A549 (cell line): ENCODE results near the gene C1orf21. TPM values are rescaled to one million over a fixed set of nuclear protein-coding genes. Genes with fewer than 3 reads are reported as not detected.

Experiments used
- ATAC-seq, 2 experiments: fragments of 200-7000 bp in 1 of 2; fragments of >200 bp in 1 of 2; cut with Nextera tagmentation in 1 of 2; cut with Tn5 transposase in 1 of 2; 3 replicates each; pipeline versions ENCODE4 v1.8.0 to v1.9.1; 2018 to 2020; ENCODE audit warnings: mild to moderate bottlenecking in 1 of 2, moderate library complexity in 1 of 2
- CTCF ChIA-PET: fragments of 300-600 bp; sonication (Branson Sonifier 250); formaldehyde crosslinking; extraction: SDS; loops from one replicate; lab custom pipeline; 2021; ENCODE audit warnings: antibody characterized with exemption, inconsistent platforms; lab: Yijun Ruan, JAX
- POLR2A ChIA-PET: fragments of 350-600 bp; formaldehyde crosslinking; extraction: SDS; loops from one replicate; lab custom pipeline; 2021; ENCODE audit warnings: antibody characterized with exemption, inconsistent platforms; lab: Yijun Ruan, JAX
- DNase-seq, 2 experiments: peaks; one replicate each; pipeline versions ENCODE4 v3.0.0 to v3.0.0-alpha.2; 2011 to 2016; ENCODE audit warnings: low read depth in 1 of 2, low spot score in 1 of 2
- FAIRE-seq: peaks from 2 replicates; lab custom pipeline; 2011; peaks lifted over from hg19 to GRCh38; lab: Jason Lieb, UNC
- H3K27ac ChIP-seq, 2 experiments: fragments of >200 bp; sonication (Bioruptor Twin); formaldehyde crosslinking; 3 replicates each; pipeline ENCODE4 v1.5.1; 2016 to 2017
- H3K4me1 ChIP-seq: fragments of >200 bp; sonication (Bioruptor Twin); formaldehyde crosslinking; 3 replicates; pipeline ENCODE4 v1.6.1; 2016
- H3K4me2 ChIP-seq: fragments of >200 bp; sonication (Bioruptor Twin); formaldehyde crosslinking; 3 replicates; pipeline ENCODE4 v1.6.1; 2016
- H3K4me3 ChIP-seq: fragments of >200 bp; sonication (Bioruptor Twin); formaldehyde crosslinking; 3 replicates; pipeline ENCODE4 v1.5.1; 2016
- H3K9me3 ChIP-seq: fragments of >200 bp; sonication (Bioruptor Twin); formaldehyde crosslinking; 3 replicates; pipeline ENCODE4 v1.6.1; 2016
- CBX8 ChIP-seq: fragments of 200-600 bp; sonication (generic); IDR thresholded peaks from 2 replicates; pipeline ENCODE4 v1.6.1; 2016
- CTCF ChIP-seq: fragments of >200 bp; sonication (Bioruptor Twin); formaldehyde crosslinking; IDR thresholded peaks from 3 replicates; pipeline ENCODE4 v1.5.1; 2016
- E2F6 ChIP-seq: IDR thresholded peaks from 2 replicates; pipeline ENCODE4 v1.6.1; 2012; ENCODE audit warnings: low read depth, borderline replicate concordance
- EHMT2 ChIP-seq: fragments of 200-600 bp; sonication (generic); IDR thresholded peaks from 2 replicates; pipeline ENCODE4 v1.6.1; 2016; ENCODE audit warnings: antibody characterized with exemption, low read depth, mild to moderate bottlenecking, moderate library complexity
- ELK1 ChIP-seq: fragments of 150-350 bp; IDR thresholded peaks from 2 replicates; pipeline ENCODE4 v1.6.1; 2014; ENCODE audit warnings: low read depth, mild to moderate bottlenecking, low read length
- EP300 ChIP-seq, 2 experiments: fragments of >200 bp; sonication (Bioruptor Twin); formaldehyde crosslinking; IDR thresholded peaks; 2 replicates in 1 of 2; 3 replicates in 1 of 2; pipeline ENCODE4 v1.6.1; 2016 to 2017
- HMGXB4 ChIP-seq: fragments of 250-450 bp; sonication (Bioruptor Pico); IDR thresholded peaks from 2 replicates; pipeline ENCODE4 v1.5.0; 2021; ENCODE audit warnings: mild to moderate bottlenecking, moderate library complexity, borderline replicate concordance
- JUN ChIP-seq, 2 experiments: fragments of >200 bp; sonication (Bioruptor Twin); formaldehyde crosslinking; IDR thresholded peaks; 2 replicates in 1 of 2; 3 replicates in 1 of 2; pipeline ENCODE4 v1.6.1; 2016 to 2017
- JUNB ChIP-seq: fragments of >200 bp; sonication (Bioruptor Twin); formaldehyde crosslinking; IDR thresholded peaks from 2 replicates; pipeline ENCODE4 v1.6.1; 2016
- KDM1A ChIP-seq: fragments of 200-600 bp; sonication (generic); IDR thresholded peaks from 2 replicates; pipeline ENCODE4 v1.6.1; 2016; ENCODE audit warnings: low read depth, mild to moderate bottlenecking
- MYC ChIP-seq: IDR thresholded peaks from 2 replicates; pipeline ENCODE4 v1.6.1; 2012; ENCODE audit warnings: mild to moderate bottlenecking, inconsistent platforms, low read length, improper control_type of control experiment, borderline replicate concordance
- NFE2L2 ChIP-seq: fragments of 150-350 bp; conservative IDR thresholded peaks from 2 replicates; pipeline ENCODE4 v1.6.1; 2014; ENCODE audit warnings: low read length
- PHF8 ChIP-seq: fragments of 200-600 bp; sonication (generic); IDR thresholded peaks from 2 replicates; pipeline ENCODE4 v1.6.1; 2016; ENCODE audit warnings: low read depth, mild to moderate bottlenecking, antibody characterized with exemption, moderate library complexity, borderline replicate concordance
- RAD21 ChIP-seq, 2 experiments: fragments of >200 bp in 1 of 2; sonication (Bioruptor Twin) in 1 of 2; formaldehyde crosslinking in 1 of 2; IDR thresholded peaks in 1 of 2; conservative IDR thresholded peaks in 1 of 2; 2 replicates in 1 of 2; 3 replicates in 1 of 2; pipeline ENCODE4 v1.6.1; 2012 to 2018; ENCODE audit warnings: inconsistent platforms in 1 of 2
- RCOR1 ChIP-seq: fragments of 150-350 bp; IDR thresholded peaks from 2 replicates; pipeline ENCODE4 v1.6.1; 2014; ENCODE audit warnings: antibody characterized with exemption, low read length, low read depth
- REST ChIP-seq: fragments of 200-600 bp; sonication (generic); IDR thresholded peaks from 2 replicates; pipeline ENCODE4 v1.6.1; 2016; ENCODE audit warnings: antibody characterized with exemption, mild to moderate bottlenecking, moderate library complexity
- SREBF2 ChIP-seq: fragments of 450-650 bp; IDR thresholded peaks from 2 replicates; pipeline ENCODE4 v1.6.1; 2014; ENCODE audit warnings: mild to moderate bottlenecking, moderate library complexity
- TFCP2L1 ChIP-seq: fragments of 250-450 bp; sonication (Bioruptor Pico); IDR thresholded peaks from 2 replicates; pipeline ENCODE4 v1.5.0; 2021; ENCODE audit warnings: mild to moderate bottlenecking
- ZC3H11A ChIP-seq: fragments of 450-650 bp; IDR thresholded peaks from 2 replicates; pipeline ENCODE4 v1.6.1; 2014; ENCODE audit warnings: antibody characterized with exemption, mild to moderate bottlenecking
- ZFP36 ChIP-seq: fragments of 450-650 bp; IDR thresholded peaks from 2 replicates; pipeline ENCODE4 v1.6.1; 2014; ENCODE audit warnings: borderline replicate concordance; ENCODE audit not compliant: partially characterized antibody
- ZNF302 ChIP-seq: fragments of 250-450 bp; sonication (Bioruptor Pico); IDR thresholded peaks from 2 replicates; pipeline ENCODE4 v1.9.0; 2021; ENCODE audit warnings: inconsistent platforms, mild to moderate bottlenecking, moderate library complexity
- ZSCAN20 ChIP-seq: fragments of 250-450 bp; sonication (Bioruptor Pico); IDR thresholded peaks from 2 replicates; pipeline ENCODE4 v1.8.0; 2022; ENCODE audit warnings: mild to moderate bottlenecking, moderate library complexity
- WGBS: methylation state at CpG from one replicate; pipeline ENCODE4 v1.1.6; 2017; ENCODE audit errors: missing lambda C conversion rate; 5-methylcytosine and 5-hydroxymethylcytosine counted together
- polyA plus RNA-seq, 4 experiments: library from polyadenylated mRNA; depleted of rRNA in 3 of 4; stranded (reverse); fragments of >200 nt; fragmentation: RNase III in 1 of 4; extraction: RNeasy Plus Mini Kit Qiagen cat#74134 plus additional on column Dnase treatment in 1 of 4; gene quantifications; 2 replicates in 3 of 4; 3 replicates in 1 of 4; pipeline ENCODE4 v1.2.3, GENCODE V29; 2011 to 2017

Gene C1orf21
- polyA plus RNA-seq, 2 of the 4 experiments (the other 2 are of a cell fraction): 11.4 to 11.6 TPM

- DNase-seq: no peak
- peak in 1 of 2 experiments; percentile 17; a peak in 1 of 6 replicates for ATAC-seq
- POLR2A ChIA-PET: no interaction called here
- TF ChIP-seq ZNF302 (no peak), KDM1A (no peak), SREBF2 (no peak), RCOR1 (no peak), REST (no peak), MYC (no peak), CBX8 (no peak), ZFP36 (no peak), NFE2L2 (no peak), JUNB (no peak), EP300 (IDR thresholded peaks at IDR 0.05) (no peak), TFCP2L1 (no peak), CTCF (no peak), RAD21 (conservative IDR thresholded peaks at IDR 0.05 in 1 of 2, IDR thresholded peaks at IDR 0.05 in 1 of 2) (no peak), ZSCAN20 (CRISPR knock-in tag) (no peak), EHMT2 (no peak), ELK1 (no peak)
- no peak for FAIRE-seq
- Histone ChIP-seq H3K4me2 (peak overlapping the region; percentile 17; the same call in 1 of the 3 replicates), H3K9me3 (no peaks in the 10 kb centered on the region; the same call in 2 of the 3 replicates), H3K27ac (peak overlapping the region; percentile 46 to 51; a peak in 2 of 6 replicates), H3K4me3 (no peak overlapping the region), H3K4me1 (peaks cover 18% of the 10 kb centered on the region; the same call in 2 of the 3 replicates)
- CTCF ChIA-PET: interaction anchor here (1.2 to 4.4 kb wide), 2 partner anchors 9 to 31 kb away, joined by 3 to 20 read pairs; no protein-coding TSS in a partner anchor
- WGBS: 31% methylated on average over 8 of the region's 8 CpGs
Measured at GRCh38 chr1:184632415-184633175, 245.8 kb downstream of the C1orf21 start.

- ChIA-PET POLR2A (no interaction called here), CTCF (interaction anchor here (0.7 to 4.4 kb wide), 2 partner anchors 9 to 30 kb away, joined by 3 to 20 read pairs; no protein-coding TSS in a partner anchor)
- peak in 1 of 2 experiments; percentile 42 for DNase-seq
- 43% methylated on average over 4 of the region's 4 CpGs for WGBS
- Histone ChIP-seq H3K4me3 (no peak overlapping the region), H3K27ac (peak overlapping the region in 1 of 2 experiments; percentile 46; a peak in 1 of 6 replicates), H3K4me1 (peaks cover 18% of the 10 kb centered on the region; the same call in 2 of the 3 replicates), H3K9me3 (no peaks in the 10 kb centered on the region; the same call in 2 of the 3 replicates), H3K4me2 (no peak overlapping the region; the same call in 2 of the 3 replicates)
- no peak for FAIRE-seq
- peak in 1 of 2 experiments; percentile 57; a peak in 3 of 6 replicates for ATAC-seq
- TF ChIP-seq TFCP2L1 (no peak), PHF8 (no peak), ZC3H11A (no peak), JUN (IDR thresholded peaks at IDR 0.05) (no peak), CTCF (no peak), HMGXB4 (CRISPR knock-in tag) (no peak), KDM1A (no peak), E2F6 (no peak)
Measured at GRCh38 chr1:184633785-184634184, 247.0 kb downstream of the C1orf21 start.
